ENCODE data around the gene ZNF766.
"Not testable (repeated sequence)": the region's sequence is repeated elsewhere in the genome, so short reads cannot be mapped to it uniquely, and the experiment has no call there.

Gene ZNF766

DNA sequence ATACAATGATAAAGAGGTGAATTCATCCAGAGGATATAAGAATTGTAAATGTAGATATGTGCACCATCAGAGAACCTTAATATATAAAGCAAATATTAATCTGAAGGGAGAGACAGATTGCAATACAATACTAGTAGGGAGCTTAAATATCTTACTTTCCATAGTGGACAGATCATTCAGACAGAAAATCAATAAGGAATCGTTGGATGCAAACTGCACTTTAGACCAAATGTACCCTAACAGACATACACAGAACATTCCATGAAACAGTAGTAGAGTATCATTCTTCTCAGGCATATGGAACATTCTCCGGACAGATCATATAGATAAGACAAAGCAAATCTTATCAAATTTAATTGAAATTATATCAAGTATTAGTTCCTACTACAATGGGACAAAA is 35.0 kb upstream of the ZNF766 start:
- Histone ChIP-seq H3K27ac (ENCODE audit: low read length) (no peak overlapping the region), H3K9me3 (ENCODE audit: control insufficient read depth, low read depth, low read length) (no peaks in the 10 kb centered on the region), H3K36me3 (ENCODE audit: control insufficient read depth, low read depth, low read length) (no peaks in the 10 kb centered on the region), H3K4me3 (ENCODE audit: low read length) (no peak overlapping the region), H3K9ac (ENCODE audit: low read length) (no peak overlapping the region), H3K4me1 (ENCODE audit: control insufficient read depth, low read depth, low read length) (no peaks in the 10 kb centered on the region), H3K27me3 (ENCODE audit: control insufficient read depth, insufficient read depth, low read length) (no peaks in the 10 kb centered on the region)

DNA sequence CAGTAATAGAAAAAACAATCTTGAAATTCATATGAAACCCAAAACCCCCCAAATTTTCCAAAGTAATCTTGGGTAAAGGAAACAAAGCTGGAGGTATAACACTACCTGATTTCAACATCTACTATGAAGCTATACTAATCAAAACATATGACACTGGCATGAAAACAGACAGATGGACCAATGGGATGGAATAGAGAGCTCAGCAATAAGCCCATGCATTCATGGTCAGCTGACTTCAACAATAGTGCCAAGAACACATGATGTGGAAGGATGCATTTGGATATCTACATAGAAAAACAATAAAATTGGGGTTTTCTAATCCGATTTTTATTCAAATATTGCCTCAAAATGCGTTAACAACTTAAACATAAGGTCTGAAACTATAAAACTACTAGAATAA is 32.2 kb upstream of the ZNF766 start:
- H3K4me3 ChIP-seq (ENCODE audit: low read length), result no peak overlapping the region
- no peak overlapping the region for H3K27ac ChIP-seq (ENCODE audit: low read length)
- no peaks in the 10 kb centered on the region for H3K27me3 ChIP-seq (ENCODE audit: control insufficient read depth, insufficient read depth, low read length)
- H3K4me1 ChIP-seq (ENCODE audit: control insufficient read depth, low read depth, low read length), result no peaks in the 10 kb centered on the region
- H3K36me3 ChIP-seq (ENCODE audit: control insufficient read depth, low read depth, low read length), result no peaks in the 10 kb centered on the region
- no peaks in the 10 kb centered on the region for H3K9me3 ChIP-seq (ENCODE audit: control insufficient read depth, low read depth, low read length)
- H3K9ac ChIP-seq (ENCODE audit: low read length), result no peak overlapping the region

GRCh38 chr19:52237771-52238400 is 31.5 kb upstream of the ZNF766 start:
- Histone ChIP-seq H3K9ac (ENCODE audit: low read length) (no peak overlapping the region), H3K4me3 (ENCODE audit: low read length) (no peak overlapping the region), H3K4me1 (ENCODE audit: control insufficient read depth, low read depth, low read length) (no peaks in the 10 kb centered on the region), H3K27ac (ENCODE audit: low read length) (no peak overlapping the region), H3K27me3 (ENCODE audit: control insufficient read depth, insufficient read depth, low read length) (no peaks in the 10 kb centered on the region), H3K9me3 (ENCODE audit: control insufficient read depth, low read depth, low read length) (no peaks in the 10 kb centered on the region), H3K36me3 (ENCODE audit: control insufficient read depth, low read depth, low read length) (no peaks in the 10 kb centered on the region)

DNA sequence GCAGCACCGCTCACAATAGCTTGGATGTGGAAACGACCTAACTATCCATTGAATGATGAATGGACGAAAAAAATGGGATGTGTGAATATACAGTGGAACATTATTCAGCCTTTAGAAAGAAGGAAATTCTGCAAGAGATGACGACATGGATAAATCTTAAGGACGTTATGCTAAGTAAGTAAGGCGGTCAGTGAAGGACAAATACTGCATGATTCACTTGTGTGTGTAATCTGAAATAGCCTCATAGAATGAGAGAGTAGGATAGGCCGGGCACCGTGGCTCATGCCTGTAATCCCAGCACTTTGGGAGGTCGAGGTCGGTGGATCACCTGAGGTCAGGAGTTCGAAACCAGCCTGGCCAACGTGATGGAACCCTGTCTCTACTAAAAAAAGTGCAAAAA is 25.4 kb upstream of the ZNF766 start:
- Histone ChIP-seq H3K9ac (ENCODE audit: low read length) (no peak overlapping the region), H3K4me1 (ENCODE audit: control insufficient read depth, low read depth, low read length) (no peaks in the 10 kb centered on the region), H3K27ac (ENCODE audit: low read length) (no peak overlapping the region), H3K4me3 (ENCODE audit: low read length) (no peak overlapping the region), H3K36me3 (ENCODE audit: control insufficient read depth, low read depth, low read length) (no peaks in the 10 kb centered on the region), H3K27me3 (ENCODE audit: control insufficient read depth, insufficient read depth, low read length) (no peaks in the 10 kb centered on the region), H3K9me3 (ENCODE audit: control insufficient read depth, low read depth, low read length) (peaks cover under 1% of the 10 kb centered on the region)

- Histone ChIP-seq H3K4me3 (ENCODE audit: low read length) (no peak overlapping the region), H3K27me3 (ENCODE audit: control insufficient read depth, insufficient read depth, low read length) (no peaks in the 10 kb centered on the region), H3K9me3 (ENCODE audit: control insufficient read depth, low read depth, low read length) (peaks cover 2% of the 10 kb centered on the region), H3K4me1 (ENCODE audit: control insufficient read depth, low read depth, low read length) (no peaks in the 10 kb centered on the region), H3K36me3 (ENCODE audit: control insufficient read depth, low read depth, low read length) (no peaks in the 10 kb centered on the region), H3K27ac (ENCODE audit: low read length) (no peak overlapping the region), H3K9ac (ENCODE audit: low read length) (no peak overlapping the region)
Measured at GRCh38 chr19:52248241-52248640, 21.1 kb upstream of the ZNF766 start.

DNA sequence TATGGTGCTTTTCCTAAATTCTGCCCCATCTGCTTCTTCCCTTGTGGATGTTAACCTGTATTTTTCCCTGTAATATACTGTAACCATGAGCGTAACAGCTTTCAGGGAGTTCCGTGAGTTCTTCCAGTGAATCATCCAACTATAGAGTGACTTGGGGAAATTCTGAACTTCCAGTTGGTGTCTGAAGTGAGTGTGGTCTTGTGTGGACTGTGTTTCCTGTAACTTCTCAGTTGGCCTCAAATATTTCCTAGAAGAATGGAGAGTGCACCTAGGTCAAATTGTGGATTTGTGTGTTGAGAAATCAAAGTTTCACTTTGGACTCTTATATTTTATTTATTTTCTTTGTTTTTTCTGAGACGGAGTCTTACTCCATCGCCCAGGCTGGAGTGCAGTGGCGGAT is 11.0 kb upstream of the ZNF766 start:
- Histone ChIP-seq H3K36me3 (ENCODE audit: control insufficient read depth, low read depth, low read length) (no peaks in the 10 kb centered on the region), H3K4me3 (ENCODE audit: low read length) (no peak overlapping the region), H3K9me3 (ENCODE audit: control insufficient read depth, low read depth, low read length) (no peaks in the 10 kb centered on the region), H3K9ac (ENCODE audit: low read length) (no peak overlapping the region), H3K4me1 (ENCODE audit: control insufficient read depth, low read depth, low read length) (no peaks in the 10 kb centered on the region), H3K27ac (ENCODE audit: low read length) (no peak overlapping the region), H3K27me3 (ENCODE audit: control insufficient read depth, insufficient read depth, low read length) (no peaks in the 10 kb centered on the region)

GRCh38 chr19:52265556-52265955 is 3.8 kb upstream of the ZNF766 start:
- H3K27me3 ChIP-seq (ENCODE audit: control insufficient read depth, insufficient read depth, low read length); H3K36me3 ChIP-seq (ENCODE audit: control insufficient read depth, low read depth, low read length); H3K9ac ChIP-seq (ENCODE audit: low read length); H3K4me1 ChIP-seq (ENCODE audit: control insufficient read depth, low read depth, low read length); H3K27ac ChIP-seq (ENCODE audit: low read length); H3K9me3 ChIP-seq (ENCODE audit: control insufficient read depth, low read depth, low read length); H3K4me3 ChIP-seq (ENCODE audit: low read length): not testable (repeated sequence)

GRCh38 chr19:52270266-52270885 is 989 bp downstream of the ZNF766 start:
- Histone ChIP-seq H3K4me3 (ENCODE audit: low read length) (peak overlapping the region; percentile 90), H3K27ac (ENCODE audit: low read length) (peak overlapping the region; percentile 90), H3K9me3 (ENCODE audit: control insufficient read depth, low read depth, low read length) (no peaks in the 10 kb centered on the region), H3K36me3 (ENCODE audit: control insufficient read depth, low read depth, low read length) (peaks cover 12% of the 10 kb centered on the region), H3K9ac (ENCODE audit: low read length) (peak overlapping the region; percentile 99), H3K27me3 (ENCODE audit: control insufficient read depth, insufficient read depth, low read length) (no peaks in the 10 kb centered on the region), H3K4me1 (ENCODE audit: control insufficient read depth, low read depth, low read length) (no peaks in the 10 kb centered on the region)

GRCh38 chr19:52273301-52273700 is 3.9 kb downstream of the ZNF766 start:
- Histone ChIP-seq H3K4me3 (ENCODE audit: low read length) (no peak overlapping the region), H3K9ac (ENCODE audit: low read length) (no peak overlapping the region), H3K4me1 (ENCODE audit: control insufficient read depth, low read depth, low read length) (no peaks in the 10 kb centered on the region), H3K9me3 (ENCODE audit: control insufficient read depth, low read depth, low read length) (no peaks in the 10 kb centered on the region), H3K27ac (ENCODE audit: low read length) (no peak overlapping the region), H3K27me3 (ENCODE audit: control insufficient read depth, insufficient read depth, low read length) (no peaks in the 10 kb centered on the region), H3K36me3 (ENCODE audit: control insufficient read depth, low read depth, low read length) (peaks cover 12% of the 10 kb centered on the region)

- H3K4me3 ChIP-seq (ENCODE audit: low read length), result no peak overlapping the region
- H3K9me3 ChIP-seq (ENCODE audit: control insufficient read depth, low read depth, low read length), result no peaks in the 10 kb centered on the region
- H3K4me1 ChIP-seq (ENCODE audit: control insufficient read depth, low read depth, low read length), result no peaks in the 10 kb centered on the region
- no peaks in the 10 kb centered on the region for H3K27me3 ChIP-seq (ENCODE audit: control insufficient read depth, insufficient read depth, low read length)
- H3K27ac ChIP-seq (ENCODE audit: low read length), result no peak overlapping the region
- H3K36me3 ChIP-seq (ENCODE audit: control insufficient read depth, low read depth, low read length), result peaks cover 12% of the 10 kb centered on the region
- H3K9ac ChIP-seq (ENCODE audit: low read length), result no peak overlapping the region
Measured at GRCh38 chr19:52274191-52274590, 4.8 kb downstream of the ZNF766 start.

DNA sequence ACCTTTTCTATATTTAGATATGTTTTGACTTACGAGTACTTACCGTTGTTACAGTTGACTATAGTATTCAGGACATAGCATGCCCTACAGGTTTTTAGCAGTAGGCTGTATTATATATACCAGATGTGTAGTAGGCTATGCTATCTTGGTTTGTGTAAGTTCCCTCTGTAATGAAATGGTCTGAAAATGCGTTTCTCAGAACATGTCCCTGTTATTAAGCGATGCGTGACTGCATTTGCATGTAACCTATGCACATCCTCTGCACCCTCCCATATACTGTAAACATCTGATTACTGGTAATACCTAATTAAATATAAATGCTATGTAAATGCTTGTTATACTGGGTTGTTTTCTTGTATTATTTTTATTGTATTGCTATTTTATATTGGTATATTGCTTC is 6.6 kb downstream of the ZNF766 start:
- H3K4me1 ChIP-seq (ENCODE audit: control insufficient read depth, low read depth, low read length), result no peaks in the 10 kb centered on the region
- peaks cover 11% of the 10 kb centered on the region for H3K36me3 ChIP-seq (ENCODE audit: control insufficient read depth, low read depth, low read length)
- no peaks in the 10 kb centered on the region for H3K9me3 ChIP-seq (ENCODE audit: control insufficient read depth, low read depth, low read length)
- H3K27ac ChIP-seq (ENCODE audit: low read length), result no peak overlapping the region
- no peaks in the 10 kb centered on the region for H3K27me3 ChIP-seq (ENCODE audit: control insufficient read depth, insufficient read depth, low read length)
- H3K9ac ChIP-seq (ENCODE audit: low read length), result no peak overlapping the region
- no peak overlapping the region for H3K4me3 ChIP-seq (ENCODE audit: low read length)

- no peaks in the 10 kb centered on the region for H3K9me3 ChIP-seq (ENCODE audit: control insufficient read depth, low read depth, low read length)
- no peak overlapping the region for H3K9ac ChIP-seq (ENCODE audit: low read length)
- no peak overlapping the region for H3K27ac ChIP-seq (ENCODE audit: low read length)
- peaks cover 9% of the 10 kb centered on the region for H3K36me3 ChIP-seq (ENCODE audit: control insufficient read depth, low read depth, low read length)
- no peaks in the 10 kb centered on the region for H3K27me3 ChIP-seq (ENCODE audit: control insufficient read depth, insufficient read depth, low read length)
- H3K4me1 ChIP-seq (ENCODE audit: control insufficient read depth, low read depth, low read length), result no peaks in the 10 kb centered on the region
- H3K4me3 ChIP-seq (ENCODE audit: low read length), result no peak overlapping the region
Measured at GRCh38 chr19:52277471-52277870, 8.1 kb downstream of the ZNF766 start.
